GM21723 (cell line): ENCODE measurements around the gene ITIH6.
"Not testable (repeated sequence)": the region's sequence is repeated elsewhere in the genome, so short reads cannot be mapped to it uniquely, and the experiment has no call there.

Source experiments
- ATAC-seq: cut with Tn5 transposase; IDR thresholded peaks from one replicate; pipeline ENCODE4 v1.9.1; 2021; ENCODE audit warnings: mild to moderate bottlenecking, moderate library complexity; ENCODE audit not compliant: unreplicated experiment

The ITIH6 gene, protein sequence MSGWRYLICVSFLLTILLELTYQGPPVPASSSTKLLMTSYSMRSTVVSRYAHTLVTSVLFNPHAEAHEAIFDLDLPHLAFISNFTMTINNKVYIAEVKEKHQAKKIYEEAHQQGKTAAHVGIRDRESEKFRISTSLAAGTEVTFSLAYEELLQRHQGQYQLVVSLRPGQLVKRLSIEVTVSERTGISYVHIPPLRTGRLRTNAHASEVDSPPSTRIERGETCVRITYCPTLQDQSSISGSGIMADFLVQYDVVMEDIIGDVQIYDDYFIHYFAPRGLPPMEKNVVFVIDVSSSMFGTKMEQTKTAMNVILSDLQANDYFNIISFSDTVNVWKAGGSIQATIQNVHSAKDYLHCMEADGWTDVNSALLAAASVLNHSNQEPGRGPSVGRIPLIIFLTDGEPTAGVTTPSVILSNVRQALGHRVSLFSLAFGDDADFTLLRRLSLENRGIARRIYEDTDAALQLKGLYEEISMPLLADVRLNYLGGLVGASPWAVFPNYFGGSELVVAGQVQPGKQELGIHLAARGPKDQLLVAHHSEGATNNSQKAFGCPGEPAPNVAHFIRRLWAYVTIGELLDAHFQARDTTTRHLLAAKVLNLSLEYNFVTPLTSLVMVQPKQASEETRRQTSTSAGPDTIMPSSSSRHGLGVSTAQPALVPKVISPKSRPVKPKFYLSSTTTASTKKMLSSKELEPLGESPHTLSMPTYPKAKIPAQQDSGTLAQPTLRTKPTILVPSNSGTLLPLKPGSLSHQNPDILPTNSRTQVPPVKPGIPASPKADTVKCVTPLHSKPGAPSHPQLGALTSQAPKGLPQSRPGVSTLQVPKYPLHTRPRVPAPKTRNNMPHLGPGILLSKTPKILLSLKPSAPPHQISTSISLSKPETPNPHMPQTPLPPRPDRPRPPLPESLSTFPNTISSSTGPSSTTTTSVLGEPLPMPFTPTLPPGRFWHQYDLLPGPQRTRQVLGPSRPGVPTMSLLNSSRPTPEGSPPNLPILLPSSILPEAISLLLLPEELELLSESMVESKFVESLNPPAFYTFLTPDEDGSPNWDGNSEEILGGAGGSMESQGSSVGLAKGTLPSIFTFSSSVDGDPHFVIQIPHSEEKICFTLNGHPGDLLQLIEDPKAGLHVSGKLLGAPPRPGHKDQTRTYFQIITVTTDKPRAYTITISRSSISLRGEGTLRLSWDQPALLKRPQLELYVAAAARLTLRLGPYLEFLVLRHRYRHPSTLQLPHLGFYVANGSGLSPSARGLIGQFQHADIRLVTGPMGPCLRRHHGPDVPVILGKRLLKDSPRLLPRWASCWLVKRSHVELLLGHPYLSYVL

DNA sequence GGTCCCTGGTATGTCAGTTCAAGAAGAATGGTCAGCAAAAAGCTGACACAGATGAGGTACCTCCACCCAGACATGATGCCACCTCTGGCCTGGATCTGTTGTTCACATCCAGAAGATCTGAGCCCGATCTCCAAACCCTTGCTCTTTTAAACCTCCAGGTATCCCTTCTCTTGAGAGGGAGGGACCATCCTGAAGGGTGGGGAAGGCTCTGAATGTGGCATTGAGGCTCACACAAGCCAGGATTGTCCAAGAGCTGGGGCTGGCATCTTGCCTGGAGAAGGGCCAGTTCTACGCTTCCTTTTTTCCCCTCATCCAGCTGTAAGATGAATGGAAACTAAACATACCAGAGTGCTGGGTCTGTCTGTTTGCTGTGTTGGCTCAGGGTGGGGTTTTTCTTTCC, at the start of gene ITIH6:
Gene ITIH6, minus strand, starts transcription at position 119 of the 400 bp plus-strand sequence. Its CDS starts 45 bp downstream, at position 74.
- ATAC-seq: no peak

DNA sequence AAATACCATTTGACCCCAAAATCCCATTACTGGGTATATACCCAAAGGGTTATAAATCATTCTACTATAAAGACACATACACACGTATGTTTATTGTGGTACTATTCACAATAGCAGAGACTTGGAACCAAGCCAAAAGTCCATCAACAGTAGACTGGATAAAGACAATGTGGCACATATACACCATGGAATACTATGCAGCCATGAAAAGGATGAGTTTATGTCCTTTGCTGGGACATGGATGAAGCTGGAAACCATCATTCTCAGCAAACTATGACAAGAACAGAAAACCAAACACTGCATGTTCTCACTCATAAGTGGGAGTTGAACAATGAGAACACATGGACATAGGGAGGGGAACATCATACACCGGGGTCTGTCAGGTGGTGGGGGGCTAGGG, 49.6 kb upstream of the ITIH6 start:
- not testable (repeated sequence) for ATAC-seq

DNA sequence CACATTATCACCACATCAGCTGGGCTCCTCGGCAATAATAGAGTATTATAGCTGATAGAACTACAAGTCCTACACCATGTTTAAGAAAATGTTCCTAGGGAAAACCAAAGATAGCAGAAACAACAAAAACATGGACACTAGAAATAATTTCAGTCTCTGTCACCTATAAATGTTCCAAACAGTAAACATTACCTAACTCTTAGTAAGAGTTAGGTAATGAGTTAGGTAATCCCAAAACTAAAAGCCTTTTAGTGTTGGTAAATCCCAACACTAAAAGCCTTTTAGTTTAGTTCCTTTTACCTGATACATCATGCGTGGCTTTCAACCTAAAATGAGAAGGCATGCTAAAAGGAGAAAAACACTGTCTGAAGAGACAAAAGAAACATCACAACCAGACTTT, 45.0 kb upstream of the ITIH6 start:
- no peak for ATAC-seq

DNA sequence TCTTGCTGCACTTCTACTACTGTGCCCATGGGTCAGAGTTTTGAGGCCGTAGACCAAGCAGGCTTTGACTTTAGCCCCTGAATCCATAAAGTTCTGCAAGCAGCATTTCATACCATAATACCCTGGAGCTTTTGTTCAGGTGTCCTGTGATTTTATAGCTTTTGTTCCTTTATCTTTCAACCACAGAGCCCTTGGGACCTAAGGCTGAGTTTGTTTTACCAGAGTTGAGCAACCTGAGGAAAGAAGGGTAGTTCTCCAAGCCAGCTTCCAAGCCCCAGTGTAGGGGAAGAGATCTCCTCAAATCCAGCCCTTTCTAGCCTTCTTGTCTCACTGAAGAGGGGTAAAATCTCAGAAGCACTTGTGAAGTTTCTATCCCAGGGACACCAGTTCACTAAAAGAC, 44.6 kb upstream of the ITIH6 start:
- no peak for ATAC-seq

DNA sequence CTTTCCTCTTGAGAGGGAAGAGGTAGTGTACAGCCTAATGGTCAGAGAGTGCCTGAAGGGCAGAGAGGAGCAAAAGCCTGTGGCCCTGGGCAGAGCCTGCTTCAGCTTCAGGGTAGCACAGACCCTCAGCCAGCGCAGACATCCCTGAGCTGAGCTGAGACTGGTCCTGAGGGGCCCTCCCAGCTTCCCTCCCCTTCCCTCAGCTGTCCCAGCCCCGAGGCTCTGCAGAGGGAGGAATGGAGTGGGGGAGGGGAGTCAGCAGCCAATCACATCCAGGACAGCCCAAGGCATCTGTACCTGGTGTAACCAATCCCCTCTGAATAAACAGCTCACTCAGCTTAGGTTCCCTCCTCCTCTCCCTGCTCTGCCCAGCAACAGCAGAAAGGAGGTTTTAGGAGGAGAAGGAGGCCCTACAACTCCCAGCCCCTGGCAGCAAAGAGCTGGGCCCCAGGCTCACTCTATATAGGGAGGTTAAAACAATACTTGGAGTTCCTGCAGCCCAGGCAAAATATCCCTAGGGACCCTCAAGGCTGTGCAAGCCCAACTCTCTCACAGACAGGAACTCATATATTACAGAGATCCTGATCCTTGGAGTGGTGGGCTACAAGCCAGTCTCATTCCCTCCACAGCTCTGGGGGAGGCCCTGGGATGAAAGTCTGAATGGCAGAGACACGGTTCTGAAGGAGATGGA, 43.3 kb upstream of the ITIH6 start:
- not testable (repeated sequence) for ATAC-seq

DNA sequence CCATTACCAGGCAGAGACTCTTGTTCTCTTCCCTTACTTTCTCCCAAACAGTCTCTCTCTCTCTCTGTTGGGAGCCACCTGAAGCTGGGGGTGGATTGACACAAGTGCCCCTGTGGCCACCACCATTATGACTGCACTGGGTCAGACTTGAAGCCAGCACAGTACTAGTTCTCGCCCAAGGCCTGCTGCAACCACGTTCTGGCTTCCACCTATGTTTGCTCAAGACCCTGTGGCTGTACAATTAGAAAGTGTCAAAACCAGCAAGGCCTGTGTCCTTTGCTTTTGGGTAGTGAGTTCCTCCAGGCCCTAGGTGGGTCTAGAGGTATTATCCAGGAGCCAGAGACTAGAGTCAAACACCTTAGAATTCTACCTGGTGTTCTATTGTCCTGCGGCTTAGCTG, 40.5 kb upstream of the ITIH6 start:
- no peak for ATAC-seq

DNA sequence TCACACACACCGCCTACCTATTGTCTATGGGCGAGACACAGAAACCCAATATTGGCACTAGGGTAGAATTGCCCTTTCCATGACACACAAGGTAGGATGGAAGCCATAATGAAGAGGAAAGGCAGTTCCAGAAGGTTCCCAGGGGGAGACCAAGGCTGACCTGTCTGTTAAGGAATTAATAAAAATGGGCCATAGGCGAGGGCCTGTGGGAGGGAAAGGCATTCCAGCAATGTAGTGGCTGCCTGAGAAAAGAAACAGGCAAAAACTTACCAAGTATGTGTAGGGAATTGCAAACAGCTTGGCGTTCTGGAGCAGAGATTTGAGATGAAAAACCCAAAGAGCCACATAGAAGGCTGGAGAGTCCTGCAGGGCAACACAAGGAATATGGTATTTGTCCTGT, 28.5 kb upstream of the ITIH6 start:
- ATAC-seq: no peak

DNA sequence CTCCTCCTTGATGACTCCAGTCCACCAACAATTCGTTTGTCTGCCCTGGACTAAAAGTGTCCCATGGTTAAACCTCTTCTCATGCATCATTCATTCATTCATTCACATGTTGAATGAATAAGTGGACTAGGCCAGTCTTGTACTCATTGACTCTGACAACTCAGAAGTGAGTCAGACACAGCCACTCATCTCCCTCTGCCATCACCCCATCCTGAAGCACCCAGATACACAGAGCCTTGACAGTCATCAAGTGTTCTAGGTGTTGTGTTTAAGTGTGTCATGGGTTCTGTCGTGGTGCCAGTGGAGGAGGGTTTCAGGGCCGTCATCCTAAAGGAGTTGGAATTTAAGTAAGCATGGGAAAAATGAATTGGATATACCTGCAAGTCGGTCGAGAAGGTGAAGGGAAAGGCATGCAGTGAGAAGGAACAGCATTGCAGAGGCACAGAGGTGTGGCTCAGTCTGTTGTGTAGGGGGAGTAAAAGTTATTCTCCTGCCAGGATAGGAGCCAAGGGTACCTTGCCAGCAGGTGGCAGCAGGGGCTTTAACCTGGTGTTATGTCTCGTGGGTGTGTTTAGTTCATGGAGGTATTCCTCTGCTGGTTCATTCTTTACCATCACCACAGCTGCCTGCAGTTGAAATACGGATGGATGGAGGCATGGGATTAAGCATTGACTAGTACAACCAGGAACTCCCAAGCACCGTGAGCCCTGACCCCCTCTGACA, 27.8 kb upstream of the ITIH6 start:
- no peak for ATAC-seq

DNA sequence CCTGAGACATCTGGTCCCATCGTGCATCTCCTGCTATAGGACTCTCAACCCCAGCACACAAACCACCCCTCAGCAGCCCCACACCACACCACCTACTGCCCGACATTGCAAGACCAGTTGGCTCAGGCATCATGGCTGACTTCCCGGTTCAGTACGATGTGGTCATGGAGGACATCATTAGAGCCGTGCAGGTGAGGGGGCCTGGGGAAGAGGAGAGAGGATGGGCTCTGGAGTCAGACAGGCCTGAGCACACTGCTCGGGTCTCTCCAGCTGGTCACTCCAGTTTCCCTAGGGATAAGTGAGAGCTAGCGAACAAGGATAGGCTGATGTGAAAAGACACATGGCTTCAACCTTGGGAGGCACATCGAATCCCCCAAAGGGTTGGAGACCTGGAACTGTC, 26.7 kb upstream of the ITIH6 start:
- no peak for ATAC-seq

DNA sequence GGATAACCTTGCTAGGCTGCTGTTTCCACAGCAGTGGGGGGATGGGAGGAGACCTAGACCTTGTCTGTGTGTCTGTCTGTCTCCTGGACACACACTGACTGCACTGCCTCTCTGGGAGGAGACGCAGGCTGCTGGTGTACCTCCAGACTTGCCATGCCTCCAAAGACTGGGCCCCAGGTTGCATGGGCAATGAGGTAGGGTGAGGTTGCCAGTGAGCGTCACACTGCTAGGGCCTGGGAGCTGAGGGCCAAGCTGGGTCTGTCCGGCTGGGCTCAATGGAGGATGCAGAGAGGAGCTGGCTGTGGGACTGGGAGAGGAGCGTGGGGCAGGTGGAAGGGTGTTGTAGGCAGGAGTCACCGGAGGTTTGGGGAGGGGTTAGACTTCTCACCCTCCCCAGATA, 26.1 kb upstream of the ITIH6 start:
- ATAC-seq: no peak

DNA sequence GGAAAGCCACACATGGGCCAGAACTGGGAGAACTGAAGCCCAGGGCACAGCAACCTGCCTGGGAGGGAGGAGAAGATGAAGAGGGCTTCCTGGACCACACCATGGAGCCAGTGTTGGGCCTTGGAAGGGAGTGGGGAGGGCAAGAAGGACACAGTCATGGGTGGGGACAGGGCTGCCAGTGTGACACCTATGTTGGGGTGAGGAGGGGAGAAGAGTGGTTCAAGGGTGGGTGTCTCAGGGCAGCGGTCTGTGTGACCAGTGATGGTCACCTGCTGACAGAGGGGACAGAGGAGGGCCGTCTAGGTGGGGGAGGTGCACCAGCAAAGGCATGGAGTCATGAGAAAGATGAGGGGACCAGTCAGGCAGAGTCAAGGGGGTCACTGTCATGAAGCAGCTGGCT, 23.3 kb upstream of the ITIH6 start:
- no peak for ATAC-seq

DNA sequence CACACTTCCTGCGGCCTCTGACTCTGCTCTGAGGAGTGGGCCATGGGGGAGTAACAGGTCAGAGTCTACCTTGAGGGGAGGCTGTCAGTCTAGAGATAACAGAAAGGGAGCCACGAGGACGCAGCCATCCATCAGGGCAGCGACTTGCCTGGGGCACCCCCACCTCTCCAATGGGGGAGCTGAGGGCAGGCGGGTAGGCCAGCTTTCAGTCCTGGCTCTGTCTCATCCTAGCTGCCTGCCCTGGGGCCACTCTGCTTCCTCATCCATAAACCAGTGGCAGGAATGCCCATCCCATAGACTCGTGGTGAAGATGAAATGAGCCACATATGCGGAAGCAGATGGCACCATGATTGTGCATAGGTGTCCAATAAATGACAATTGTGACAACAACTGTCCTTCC, 22.7 kb upstream of the ITIH6 start:
- no peak for ATAC-seq

DNA sequence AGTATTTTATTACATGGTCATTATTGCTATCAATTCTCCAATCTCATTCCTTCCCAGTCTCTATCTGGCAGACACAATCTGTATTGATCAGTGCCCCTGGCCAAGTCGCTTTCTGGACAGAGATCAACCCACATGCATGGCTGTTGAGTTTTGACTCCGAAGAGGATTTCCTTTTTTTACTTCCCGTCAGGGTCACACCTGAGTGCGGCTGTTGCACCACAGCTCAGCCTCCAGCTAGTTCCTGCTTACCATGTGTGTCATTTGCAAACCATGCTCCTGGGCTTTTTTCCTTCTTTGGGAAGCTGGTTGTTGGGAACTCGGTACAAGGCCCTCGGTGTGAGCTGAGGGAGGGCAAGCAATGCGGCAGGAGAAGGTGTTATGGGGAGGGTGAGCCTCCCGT, 21.1 kb upstream of the ITIH6 start:
- no peak for ATAC-seq

DNA sequence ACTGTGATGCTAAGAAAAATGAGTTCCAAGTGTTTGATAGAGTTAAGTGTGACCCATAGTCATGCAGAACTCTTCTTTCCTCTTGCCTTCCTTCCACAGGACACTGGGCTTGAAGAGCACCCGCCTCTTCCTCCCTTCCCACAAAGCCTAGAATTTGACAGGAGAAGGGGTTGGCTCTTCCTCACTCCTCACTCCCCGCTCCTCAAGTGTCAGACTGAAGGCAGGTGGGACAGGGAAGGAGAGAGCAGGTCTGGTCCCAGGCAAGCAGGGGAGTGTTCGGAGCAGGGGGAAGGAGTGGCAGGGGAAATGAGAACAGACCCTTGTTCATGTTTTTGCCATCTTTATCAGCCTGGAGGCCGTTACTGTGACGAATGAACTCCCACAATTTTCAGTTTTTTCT, 20.2 kb upstream of the ITIH6 start:
- no peak for ATAC-seq

DNA sequence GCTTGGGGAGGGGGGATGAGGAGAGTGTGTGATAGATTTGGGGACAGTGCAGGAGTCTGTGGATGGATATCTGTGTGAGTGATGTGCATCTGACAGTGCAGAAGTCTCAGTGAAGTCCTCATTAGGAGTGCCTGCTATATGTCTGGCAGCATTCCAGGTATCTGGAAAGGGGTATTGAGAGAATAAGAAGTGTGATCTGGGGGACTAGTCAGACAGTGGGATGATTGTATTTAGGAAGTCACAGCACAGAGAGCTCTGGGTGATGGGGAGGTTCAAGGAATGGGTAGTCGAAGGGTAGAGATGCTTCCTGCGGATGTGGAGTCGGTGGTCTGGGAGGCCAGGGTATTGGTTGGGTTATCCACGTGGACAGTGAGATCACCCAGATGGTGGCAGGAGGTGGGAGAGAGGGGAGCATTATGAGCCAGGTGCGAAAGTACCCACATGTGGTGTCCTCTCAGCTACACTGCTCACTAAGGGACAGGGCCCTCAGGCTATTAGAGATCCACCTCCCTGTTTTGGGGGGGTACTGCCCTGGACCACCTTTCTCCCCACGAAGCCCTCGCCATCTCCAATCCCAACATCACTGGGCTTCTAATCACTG, 19.3 kb upstream of the ITIH6 start:
- ATAC-seq: no peak

DNA sequence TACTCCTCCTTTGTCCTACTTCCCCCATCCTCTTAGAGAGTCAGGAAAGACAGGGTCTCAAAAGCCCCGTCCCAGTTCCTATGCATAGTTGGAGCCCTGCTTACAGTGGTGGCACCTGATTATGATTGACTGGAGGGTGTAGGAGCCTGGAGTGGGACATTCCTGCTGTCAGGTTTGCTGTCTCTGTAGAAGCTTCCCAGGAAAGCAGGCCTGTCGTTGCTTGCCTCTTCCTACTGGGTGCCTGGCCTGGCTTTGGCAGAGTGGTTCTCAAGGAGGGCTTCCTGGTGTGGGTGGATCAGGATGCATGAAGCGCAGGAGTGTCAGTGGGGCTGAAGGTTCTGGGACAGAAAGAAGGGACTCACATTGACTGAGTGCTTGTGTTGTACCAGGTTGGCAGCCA, 14.3 kb upstream of the ITIH6 start:
- no peak for ATAC-seq

DNA sequence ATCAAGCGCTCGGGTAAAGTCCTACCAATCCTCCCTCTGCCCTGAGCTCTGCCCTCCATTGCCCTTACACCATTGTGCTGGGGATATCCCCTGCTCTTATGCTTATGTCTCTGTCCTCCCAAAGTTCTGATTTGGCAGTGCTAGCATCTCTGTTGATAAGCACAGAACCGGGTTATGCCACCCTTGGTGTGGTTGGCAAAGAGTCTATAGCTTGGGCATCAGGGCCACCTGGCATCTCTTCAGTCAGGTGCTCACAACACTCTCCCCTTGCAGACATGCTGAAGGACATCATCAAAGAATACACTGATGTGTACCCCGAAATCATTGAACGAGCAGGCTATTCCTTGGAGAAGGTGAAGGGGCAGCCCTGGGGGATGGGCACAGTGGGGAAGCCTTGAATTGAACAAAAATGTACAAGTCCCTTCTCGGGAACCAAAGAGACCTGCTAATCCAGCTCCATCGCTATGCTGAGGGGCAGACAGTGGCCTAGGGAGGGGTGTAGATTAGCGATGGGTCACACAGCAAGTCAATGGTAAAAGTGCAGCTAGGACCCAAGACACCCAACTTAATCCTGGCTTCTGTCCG, 13.3 kb upstream of the ITIH6 start:
- ATAC-seq: no peak

DNA sequence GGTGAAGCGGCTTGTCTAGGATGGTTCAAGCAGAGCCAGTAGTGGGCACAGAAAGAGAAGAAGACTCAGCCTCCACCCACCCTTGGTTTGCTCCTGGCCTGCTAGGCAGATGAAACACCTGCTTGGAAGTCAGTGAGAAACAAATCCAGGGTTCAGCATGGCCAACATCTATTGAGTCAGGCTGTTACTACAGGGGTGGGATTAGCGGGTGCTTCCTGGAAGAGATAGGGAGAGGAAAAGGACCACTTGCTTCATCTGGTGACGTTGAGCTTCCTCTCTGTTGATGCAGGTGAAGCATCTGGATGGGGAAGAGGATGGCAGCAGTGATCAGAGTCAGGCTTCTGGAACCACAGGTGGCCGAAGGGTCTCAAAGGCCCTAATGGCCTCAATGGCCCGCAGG, 12.5 kb upstream of the ITIH6 start:
- ATAC-seq: no peak
